HEK293 (cell line): ENCODE data around the gene PIK3R5.

Experiments
- CTCF ChIA-PET: fragments of 350-600 bp; formaldehyde crosslinking; extraction: SDS; loops from one replicate; lab custom pipeline; 2021; ENCODE audit warnings: antibody characterized with exemption; lab: Yijun Ruan, JAX
- POLR2A ChIA-PET: fragments of 300-600 bp; formaldehyde crosslinking; extraction: SDS; loops from one replicate; lab custom pipeline; 2020; ENCODE audit warnings: antibody characterized with exemption, inconsistent platforms; lab: Yijun Ruan, JAX
- H3K27ac ChIP-seq: fragments of 200-500 bp; sonication (Bioruptor generic); 2 replicates; pipeline ENCODE4 v1.5.1; 2014; ENCODE audit warnings: low read depth, low read length, control low read depth, inconsistent platforms; ENCODE audit errors: extremely low read depth
- H3K36me3 ChIP-seq, 2 experiments: fragments of 200-500 bp in 1 of 2; sonication (Bioruptor generic) in 1 of 2; 1 replicate in 1 of 2; 2 replicates in 1 of 2; pipeline ENCODE4 v1.5.1; 2014 to 2017; ENCODE audit warnings: inconsistent platforms in 2 of 2, low read length in 2 of 2; ENCODE audit not compliant: control insufficient read depth in 2 of 2, insufficient read depth in 1 of 2
- H3K4me1 ChIP-seq: fragments of 200-500 bp; sonication (Bioruptor generic); 2 replicates; pipeline ENCODE4 v1.5.1; 2014; ENCODE audit warnings: mild to moderate bottlenecking, low read length, inconsistent platforms; ENCODE audit not compliant: control insufficient read depth, insufficient read depth
- H3K4me3 ChIP-seq: 2 replicates; pipeline ENCODE4 v1.5.1; 2011; ENCODE audit warnings: low read depth, mild to moderate bottlenecking, control low read depth, low read length, moderate library complexity
- H3K9me3 ChIP-seq: fragments of 200-500 bp; sonication (Bioruptor generic); 2 replicates; pipeline ENCODE4 v1.5.1; 2014; ENCODE audit warnings: low read depth, low read length, inconsistent platforms; ENCODE audit not compliant: control insufficient read depth, insufficient read depth
- FEZF1 ChIP-seq: fragments of 450-650 bp; formaldehyde crosslinking; IDR thresholded peaks from 2 replicates; pipeline ENCODE4 v1.5.1; 2016; ENCODE audit warnings: missing biosample characterization, missing genetic modification characterization
- KLF1 ChIP-seq: fragments of 450-650 bp; formaldehyde crosslinking; IDR thresholded peaks from 2 replicates; pipeline ENCODE4 v1.5.1; 2016; ENCODE audit warnings: missing biosample characterization, missing genetic modification characterization
- KLF16 ChIP-seq: fragments of 450-650 bp; formaldehyde crosslinking; IDR thresholded peaks from 2 replicates; pipeline ENCODE4 v1.5.1; 2017; ENCODE audit warnings: missing biosample characterization, missing genetic modification characterization
- MEIS1 ChIP-seq: sonication (generic); formaldehyde crosslinking; IDR thresholded peaks from 2 replicates; pipeline ENCODE4 v1.8.1; 2022; ENCODE audit warnings: missing genetic modification reagents, mild to moderate bottlenecking, borderline replicate concordance
- SP3 ChIP-seq: fragments of 450-650 bp; formaldehyde crosslinking; IDR thresholded peaks from 2 replicates; pipeline ENCODE4 v1.5.1; 2016; ENCODE audit warnings: missing biosample characterization, missing genetic modification characterization
- ZBTB21 ChIP-seq: fragments of 450-650 bp; formaldehyde crosslinking; IDR thresholded peaks from 2 replicates; pipeline ENCODE4 v1.5.1; 2017; ENCODE audit warnings: missing biosample characterization, missing genetic modification characterization
- ZNF184 ChIP-seq: fragments of 450-650 bp; IDR thresholded peaks from 2 replicates; pipeline ENCODE4 v1.5.1; 2018; ENCODE audit warnings: missing biosample characterization, mild to moderate bottlenecking, missing genetic modification characterization
- ZNF202 ChIP-seq: fragments of 450-650 bp; formaldehyde crosslinking; IDR thresholded peaks from 2 replicates; pipeline ENCODE4 v1.5.1; 2016; ENCODE audit warnings: missing biosample characterization, missing genetic modification characterization, borderline replicate concordance
- ZNF23 ChIP-seq: fragments of 450-650 bp; formaldehyde crosslinking; IDR thresholded peaks from 2 replicates; pipeline ENCODE4 v1.5.1; 2016; ENCODE audit warnings: missing biosample characterization, missing genetic modification characterization, borderline replicate concordance
- ZNF266 ChIP-seq: fragments of 450-650 bp; formaldehyde crosslinking; IDR thresholded peaks from 2 replicates; pipeline ENCODE4 v1.5.1; 2016; ENCODE audit warnings: missing biosample characterization, missing genetic modification characterization, low read depth
- ZNF280C ChIP-seq: fragments of 450-650 bp; formaldehyde crosslinking; IDR thresholded peaks from 2 replicates; pipeline ENCODE4 v1.5.1; 2016; ENCODE audit warnings: missing biosample characterization, missing genetic modification characterization
- ZNF311 ChIP-seq: fragments of 450-650 bp; formaldehyde crosslinking; IDR thresholded peaks from 2 replicates; pipeline ENCODE4 v1.5.1; 2017; ENCODE audit warnings: missing biosample characterization, missing genetic modification characterization, borderline replicate concordance
- ZNF433 ChIP-seq: fragments of 450-650 bp; formaldehyde crosslinking; IDR thresholded peaks from 2 replicates; pipeline ENCODE4 v1.5.1; 2016; ENCODE audit warnings: missing biosample characterization, missing genetic modification characterization, low read depth
- ZNF48 ChIP-seq: fragments of 450-650 bp; formaldehyde crosslinking; IDR thresholded peaks from 2 replicates; pipeline ENCODE4 v1.5.1; 2016; ENCODE audit warnings: missing biosample characterization, missing genetic modification characterization
- ZNF664 ChIP-seq: fragments of 450-650 bp; formaldehyde crosslinking; IDR thresholded peaks from 2 replicates; pipeline ENCODE4 v1.5.1; 2016; ENCODE audit warnings: missing biosample characterization, missing genetic modification characterization
- ZNF670 ChIP-seq: fragments of 450-650 bp; formaldehyde crosslinking; IDR thresholded peaks from 2 replicates; pipeline ENCODE4 v1.5.1; 2016; ENCODE audit warnings: missing biosample characterization, missing genetic modification characterization, low read depth
- ZNF747 ChIP-seq: fragments of 450-650 bp; formaldehyde crosslinking; IDR thresholded peaks from 2 replicates; pipeline ENCODE4 v1.5.1; 2016; ENCODE audit warnings: missing biosample characterization, missing genetic modification characterization
- ZNF776 ChIP-seq: fragments of 450-650 bp; formaldehyde crosslinking; IDR thresholded peaks from 2 replicates; pipeline ENCODE4 v1.5.0; 2017; ENCODE audit warnings: missing biosample characterization, missing genetic modification characterization, borderline replicate concordance
- ZNF777 ChIP-seq: fragments of 450-650 bp; formaldehyde crosslinking; IDR thresholded peaks from 2 replicates; pipeline ENCODE4 v1.5.1; 2017; ENCODE audit warnings: missing biosample characterization, missing genetic modification characterization, borderline replicate concordance
- ZNF791 ChIP-seq: fragments of 450-650 bp; formaldehyde crosslinking; IDR thresholded peaks from 2 replicates; pipeline ENCODE4 v1.5.1; 2016; ENCODE audit warnings: missing biosample characterization, missing genetic modification characterization
- ZNF792 ChIP-seq: fragments of 450-650 bp; formaldehyde crosslinking; IDR thresholded peaks from 2 replicates; pipeline ENCODE4 v1.5.1; 2016; ENCODE audit warnings: missing biosample characterization, missing genetic modification characterization
- ZSCAN16 ChIP-seq: fragments of 450-650 bp; formaldehyde crosslinking; IDR thresholded peaks from 2 replicates; pipeline ENCODE4 v1.5.1; 2016; ENCODE audit warnings: missing biosample characterization, missing genetic modification characterization
- TF ChIP-seq, protein P1 (sequence below): fragments of 450-650 bp; formaldehyde crosslinking; IDR thresholded peaks from 2 replicates; pipeline ENCODE4 v1.5.1; 2016; ENCODE audit warnings: missing biosample characterization, missing genetic modification characterization

Gene PIK3R5

DNA sequence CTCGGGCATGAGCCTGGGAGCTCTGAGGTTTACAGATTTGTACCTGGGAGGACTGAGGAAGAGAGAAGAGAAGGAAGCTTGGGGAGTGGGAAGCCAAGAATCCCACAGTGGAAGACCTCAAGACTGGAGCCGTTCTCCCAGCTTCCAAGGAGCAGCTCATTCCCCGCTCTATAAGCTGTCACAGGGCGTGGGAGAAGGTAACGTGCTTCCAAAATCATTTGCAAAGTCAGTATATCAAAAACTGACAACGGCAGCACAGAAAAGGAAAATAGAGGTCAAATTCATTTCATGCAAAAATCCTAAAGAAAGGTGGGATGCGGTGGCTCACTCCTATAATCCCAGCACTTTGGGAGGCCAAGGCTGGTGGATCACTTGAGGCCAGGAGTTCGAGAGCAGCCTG, 7.8 kb downstream of the PIK3R5 start:
- Histone ChIP-seq H3K27ac (no peak overlapping the region), H3K4me1 (no peaks in the 10 kb centered on the region), H3K9me3 (no peaks in the 10 kb centered on the region), H3K36me3 (no peaks in the 10 kb centered on the region), H3K4me3 (no peak overlapping the region)
- no peak for TF ChIP-seq ZNF311 (tag by site-specific recombination)
- no peak for TF ChIP-seq KLF1 (tag by site-specific recombination)
- TF ChIP-seq ZNF664 (tag by site-specific recombination) = no peak
- no peak for TF ChIP-seq ZNF266
- no peak for TF ChIP-seq ZNF670 (tag by site-specific recombination)
- TF ChIP-seq ZNF792 (tag by site-specific recombination) = no peak
- no peak for TF ChIP-seq ZNF791
- no peak for TF ChIP-seq ZNF433
- TF ChIP-seq ZNF202 = no peak
- TF ChIP-seq, protein P1, sequence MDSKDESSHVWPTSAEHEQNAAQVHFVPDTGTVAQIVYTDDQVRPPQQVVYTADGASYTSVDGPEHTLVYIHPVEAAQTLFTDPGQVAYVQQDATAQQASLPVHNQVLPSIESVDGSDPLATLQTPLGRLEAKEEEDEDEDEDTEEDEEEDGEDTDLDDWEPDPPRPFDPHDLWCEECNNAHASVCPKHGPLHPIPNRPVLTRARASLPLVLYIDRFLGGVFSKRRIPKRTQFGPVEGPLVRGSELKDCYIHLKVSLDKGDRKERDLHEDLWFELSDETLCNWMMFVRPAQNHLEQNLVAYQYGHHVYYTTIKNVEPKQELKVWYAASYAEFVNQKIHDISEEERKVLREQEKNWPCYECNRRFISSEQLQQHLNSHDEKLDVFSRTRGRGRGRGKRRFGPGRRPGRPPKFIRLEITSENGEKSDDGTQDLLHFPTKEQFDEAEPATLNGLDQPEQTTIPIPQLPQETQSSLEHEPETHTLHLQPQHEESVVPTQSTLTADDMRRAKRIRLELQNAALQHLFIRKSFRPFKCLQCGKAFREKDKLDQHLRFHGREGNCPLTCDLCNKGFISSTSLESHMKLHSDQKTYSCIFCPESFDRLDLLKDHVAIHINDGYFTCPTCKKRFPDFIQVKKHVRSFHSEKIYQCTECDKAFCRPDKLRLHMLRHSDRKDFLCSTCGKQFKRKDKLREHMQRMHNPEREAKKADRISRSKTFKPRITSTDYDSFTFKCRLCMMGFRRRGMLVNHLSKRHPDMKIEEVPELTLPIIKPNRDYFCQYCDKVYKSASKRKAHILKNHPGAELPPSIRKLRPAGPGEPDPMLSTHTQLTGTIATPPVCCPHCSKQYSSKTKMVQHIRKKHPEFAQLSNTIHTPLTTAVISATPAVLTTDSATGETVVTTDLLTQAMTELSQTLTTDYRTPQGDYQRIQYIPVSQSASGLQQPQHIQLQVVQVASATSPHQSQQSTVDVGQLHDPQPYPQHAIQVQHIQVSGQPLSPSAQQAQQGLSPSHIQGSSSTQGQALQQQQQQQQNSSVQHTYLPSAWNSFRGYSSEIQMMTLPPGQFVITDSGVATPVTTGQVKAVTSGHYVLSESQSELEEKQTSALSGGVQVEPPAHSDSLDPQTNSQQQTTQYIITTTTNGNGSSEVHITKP (tag by site-specific recombination) = no peak
- POLR2A ChIA-PET = no interaction called here
- CTCF ChIA-PET = interaction anchor here (1.0 kb wide), 1 partner anchor 51 kb away, joined by 4 read pairs; no protein-coding TSS in a partner anchor

GRCh38 chr17:8956465-8956902, 9.0 kb downstream of the PIK3R5 start:
- ChIA-PET POLR2A (no interaction called here), CTCF (interaction anchor here (1.4 kb wide), 1 partner anchor 42 kb away, joined by 6 read pairs; no protein-coding TSS in a partner anchor)
- Histone ChIP-seq H3K4me3 (no peak overlapping the region), H3K4me1 (no peaks in the 10 kb centered on the region), H3K9me3 (no peaks in the 10 kb centered on the region), H3K36me3 (no peaks in the 10 kb centered on the region), H3K27ac (no peak overlapping the region)
- TF ChIP-seq ZNF776 (tag by site-specific recombination) (no peak), FEZF1 (tag by site-specific recombination) (no peak), ZSCAN16 (tag by site-specific recombination) (no peak), MEIS1 (CRISPR knock-in tag) (no peak), ZNF48 (tag by site-specific recombination) (no peak), ZNF184 (tag by site-specific recombination) (no peak), ZNF777 (no peak)

GRCh38 chr17:8955021-8955959, 10.2 kb downstream of the PIK3R5 start:
- Histone ChIP-seq H3K9me3 (no peaks in the 10 kb centered on the region), H3K4me1 (no peaks in the 10 kb centered on the region), H3K4me3 (no peak overlapping the region), H3K27ac (no peak overlapping the region), H3K36me3 (no peaks in the 10 kb centered on the region)
- CTCF ChIA-PET = interaction anchor here (0.9 to 1.4 kb wide), 2 partner anchors 20 to 43 kb away, joined by 3 to 6 read pairs; no protein-coding TSS in a partner anchor
- TF ChIP-seq ZBTB21 (tag by site-specific recombination) (no peak), KLF16 (tag by site-specific recombination) (no peak), ZNF280C (no peak), SP3 (tag by site-specific recombination) (no peak), ZNF747 (tag by site-specific recombination) (no peak), ZNF23 (tag by site-specific recombination) (no peak)
- POLR2A ChIA-PET = no interaction called here
